Trophoblast cell (in vitro differentiated cells and primary cell): Measurements from ENCODE around the gene KCTD15.

Source experiments
- DNase-seq, 2 donors: peaks; one replicate each; pipeline ENCODE4 v3.0.0-alpha.2; 2016
- H2AFZ ChIP-seq: 2 replicates; pipeline ENCODE4 v1.6.1; 2013; ENCODE audit warnings: low read length, moderate library complexity, mild to moderate bottlenecking; ENCODE audit not compliant: insufficient read depth, poor library complexity
- H2AK5ac ChIP-seq: 2 replicates; pipeline ENCODE4 v1.6.1; 2013; ENCODE audit warnings: mild to moderate bottlenecking, low read length
- H2BK120ac ChIP-seq: 2 replicates; pipeline ENCODE4 v1.6.1; 2013; ENCODE audit warnings: low read length, mild to moderate bottlenecking, moderate library complexity; ENCODE audit not compliant: insufficient read depth, poor library complexity
- H2BK12ac ChIP-seq: 2 replicates; pipeline ENCODE4 v1.6.1; 2013; ENCODE audit warnings: mild to moderate bottlenecking, low read length, moderate library complexity
- H2BK5ac ChIP-seq: 2 replicates; pipeline ENCODE4 v1.6.1; 2013; ENCODE audit warnings: low read length, low read depth, moderate library complexity, mild to moderate bottlenecking; ENCODE audit not compliant: poor library complexity
- H3K14ac ChIP-seq: 2 replicates; pipeline ENCODE4 v1.6.1; 2013; ENCODE audit warnings: mild to moderate bottlenecking, low read length
- H3K18ac ChIP-seq: 2 replicates; pipeline ENCODE4 v1.6.1; 2013; ENCODE audit warnings: mild to moderate bottlenecking, low read length
- H3K23ac ChIP-seq: 2 replicates; pipeline ENCODE4 v1.6.1; 2013; ENCODE audit warnings: low read length
- H3K27ac ChIP-seq: 2 replicates; pipeline ENCODE4 v1.5.1; 2013; ENCODE audit warnings: low read depth, mild to moderate bottlenecking, inconsistent platforms, low read length, moderate library complexity
- H3K27me3 ChIP-seq: 2 replicates; pipeline ENCODE4 v1.6.1; 2013; ENCODE audit warnings: inconsistent platforms, mild to moderate bottlenecking, low read length, moderate library complexity; ENCODE audit not compliant: insufficient read depth
- H3K36me3 ChIP-seq, 2 experiments: 1 replicate in 1 of 2; 2 replicates in 1 of 2; pipeline ENCODE4 v1.6.1; 2013; ENCODE audit warnings: low read length in 2 of 2, mild to moderate bottlenecking in 2 of 2, moderate library complexity in 1 of 2; ENCODE audit not compliant: insufficient read depth in 2 of 2, control insufficient read depth in 1 of 2
- H3K4ac ChIP-seq: 2 replicates; pipeline ENCODE4 v1.6.1; 2013; ENCODE audit warnings: low read depth, mild to moderate bottlenecking, low read length, moderate library complexity
- H3K4me1 ChIP-seq, 2 experiments: 1 replicate in 1 of 2; 2 replicates in 1 of 2; pipeline ENCODE4 v1.6.1; 2013; ENCODE audit warnings: low read length in 2 of 2, mild to moderate bottlenecking in 2 of 2, moderate library complexity in 1 of 2; ENCODE audit not compliant: insufficient read depth in 2 of 2, control insufficient read depth in 1 of 2
- H3K4me2 ChIP-seq: 2 replicates; pipeline ENCODE4 v1.6.1; 2013; ENCODE audit warnings: inconsistent platforms, mild to moderate bottlenecking, low read length, moderate library complexity
- H3K4me3 ChIP-seq: 2 replicates; pipeline ENCODE4 v1.5.1; 2013; ENCODE audit warnings: mild to moderate bottlenecking, low read depth, low read length, inconsistent platforms
- H3K79me1 ChIP-seq: one replicate; pipeline ENCODE4 v1.6.1; 2013; ENCODE audit warnings: low read length
- H3K79me2 ChIP-seq: 2 replicates; pipeline ENCODE4 v1.6.1; 2013; ENCODE audit warnings: low read length, mild to moderate bottlenecking; ENCODE audit not compliant: control insufficient read depth, insufficient read depth, poor library complexity
- H3K9ac ChIP-seq: 2 replicates; pipeline ENCODE4 v1.6.1; 2013; ENCODE audit warnings: mild to moderate bottlenecking, low read length
- H3K9me3 ChIP-seq: 2 replicates; pipeline ENCODE4 v1.6.1; 2013; ENCODE audit warnings: low read depth, mild to moderate bottlenecking, control low read depth, inconsistent platforms, low read length; ENCODE audit not compliant: insufficient read depth
- H4K12ac ChIP-seq: 2 replicates; pipeline ENCODE4 v1.6.1; 2013; ENCODE audit warnings: low read depth, mild to moderate bottlenecking, low read length, moderate library complexity
- H4K8ac ChIP-seq: 2 replicates; pipeline ENCODE4 v1.6.1; 2013; ENCODE audit warnings: low read depth, mild to moderate bottlenecking, low read length, moderate library complexity
- H4K91ac ChIP-seq: one replicate; pipeline ENCODE4 v1.6.1; 2013; ENCODE audit warnings: low read depth, mild to moderate bottlenecking, low read length, moderate library complexity
- WGBS: extraction: QIAGEN DNeasy Blood & Tissue Kit; methylation state at CpG from one replicate; pipeline ENCODE4 v1.1.7; 2013; ENCODE audit warnings: missing lambda C conversion rate; ENCODE audit not compliant: insufficient read length, insufficient coverage; ENCODE audit errors: extremely low coverage; 5-methylcytosine and 5-hydroxymethylcytosine counted together

KCTD15 gene

DNA sequence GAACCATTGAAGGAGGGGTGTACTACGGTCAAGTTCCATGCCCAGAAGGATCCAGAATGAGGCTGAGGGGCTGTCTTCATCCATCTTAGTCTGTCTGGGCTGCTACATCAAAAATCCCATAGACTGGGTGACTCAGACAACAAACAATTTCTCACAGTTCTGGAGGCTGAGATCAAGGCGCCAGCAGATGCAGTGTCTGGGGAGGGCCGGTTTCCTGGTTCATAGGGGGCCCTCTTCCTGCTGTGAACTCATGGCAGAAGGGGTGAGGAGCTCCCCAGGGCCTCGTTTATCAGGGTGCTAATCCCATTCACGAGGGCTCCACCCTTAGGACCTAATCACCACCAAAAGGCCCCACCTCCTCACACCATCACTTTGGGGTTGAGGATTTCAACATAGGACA lies 14.7 kb upstream of the KCTD15 start:
- H4K91ac ChIP-seq: no peak overlapping the region
- peaks cover 5% of the 10 kb centered on the region for H3K9me3 ChIP-seq
- H2BK120ac ChIP-seq: no peak overlapping the region
- no peak overlapping the region for H4K8ac ChIP-seq
- H3K4ac ChIP-seq: no peak overlapping the region
- WGBS: no CpG with 5 or more reads among the region's 5 CpGs
- H2AK5ac ChIP-seq: no peak overlapping the region
- no peak overlapping the region for H3K4me2 ChIP-seq
- H3K36me3 ChIP-seq: no peaks in the 10 kb centered on the region
- no peak overlapping the region for H4K12ac ChIP-seq
- H3K4me3 ChIP-seq: no peak overlapping the region
- H3K79me2 ChIP-seq: no peaks in the 10 kb centered on the region
- H2BK5ac ChIP-seq: no peak overlapping the region
- no peaks in the 10 kb centered on the region for H3K27me3 ChIP-seq
- no peak overlapping the region for H3K27ac ChIP-seq
- peaks cover 3 to 5% of the 10 kb centered on the region in 2 experiments for H3K4me1 ChIP-seq
- no peak overlapping the region for H3K18ac ChIP-seq
- H3K9ac ChIP-seq: no peak overlapping the region
- H3K79me1 ChIP-seq: no peaks in the 10 kb centered on the region
- H2BK12ac ChIP-seq: no peak overlapping the region
- no peak overlapping the region for H3K23ac ChIP-seq
- H2AFZ ChIP-seq: no peak overlapping the region
- no peak overlapping the region for H3K14ac ChIP-seq
- no peak for DNase-seq

DNA sequence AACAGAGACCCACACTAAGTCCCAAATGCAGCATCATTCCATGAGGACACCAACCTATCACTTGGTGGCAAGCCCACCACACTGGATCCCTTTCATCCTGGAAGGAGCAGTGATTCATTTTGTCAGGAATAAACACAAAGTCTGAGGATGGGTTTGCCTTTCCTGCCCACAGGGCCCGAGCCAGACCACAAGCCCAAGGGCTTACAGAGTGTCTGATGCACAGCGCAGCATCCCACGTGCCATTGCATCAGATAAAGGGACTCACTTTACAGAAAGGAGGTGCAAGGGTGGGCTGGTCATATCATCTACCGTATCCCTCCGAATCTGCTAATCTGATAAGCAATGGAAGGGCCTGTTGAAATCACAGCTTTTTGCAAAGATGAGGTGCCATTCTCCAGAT lies 12.2 kb upstream of the KCTD15 start:
- Histone ChIP-seq H2BK12ac (no peak overlapping the region), H3K9ac (no peak overlapping the region), H3K18ac (no peak overlapping the region), H3K79me1 (no peaks in the 10 kb centered on the region), H3K36me3 (no peaks in the 10 kb centered on the region), H2BK120ac (no peak overlapping the region), H2AFZ (no peak overlapping the region), H2AK5ac (no peak overlapping the region), H2BK5ac (no peak overlapping the region), H3K27me3 (no peaks in the 10 kb centered on the region), H4K8ac (no peak overlapping the region), H3K9me3 (peaks cover 4% of the 10 kb centered on the region), H4K91ac (no peak overlapping the region), H3K23ac (no peak overlapping the region), H3K79me2 (no peaks in the 10 kb centered on the region), H3K4me3 (no peak overlapping the region), H3K27ac (no peak overlapping the region), H3K4ac (no peak overlapping the region), H4K12ac (no peak overlapping the region), H3K14ac (no peak overlapping the region), H3K4me2 (no peak overlapping the region), H3K4me1 (no peaks in the 10 kb centered on the region)
- WGBS: no CpG with 5 or more reads among the region's 5 CpGs
- DNase-seq: no peak

DNA sequence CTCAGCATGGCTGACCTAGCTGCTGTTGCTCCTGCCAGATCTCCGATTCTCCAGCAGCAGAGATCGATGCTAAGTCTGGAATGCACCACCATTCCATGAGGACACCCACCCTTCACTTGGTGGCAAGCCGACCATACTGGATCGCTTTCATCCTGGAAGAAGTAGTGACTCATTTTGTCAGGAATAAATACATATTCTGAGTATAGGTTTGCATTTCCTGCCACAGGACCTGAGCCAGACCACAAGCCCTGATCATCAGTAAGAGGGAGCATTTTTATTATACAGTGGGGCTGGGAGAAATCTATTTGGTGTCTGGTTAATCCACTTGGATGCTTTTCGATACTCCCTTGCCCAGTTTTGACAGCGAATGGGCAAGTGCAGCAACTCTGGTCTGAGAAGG lies 10.9 kb upstream of the KCTD15 start:
- no CpG with 5 or more reads among the region's 6 CpGs for WGBS
- Histone ChIP-seq H3K4me2 (no peak overlapping the region), H3K4me3 (no peak overlapping the region), H4K91ac (no peak overlapping the region), H4K12ac (no peak overlapping the region), H3K79me2 (no peaks in the 10 kb centered on the region), H3K14ac (no peak overlapping the region), H3K36me3 (no peaks in the 10 kb centered on the region), H2BK5ac (no peak overlapping the region), H4K8ac (no peak overlapping the region), H3K9ac (no peak overlapping the region), H3K4ac (no peak overlapping the region), H3K18ac (no peak overlapping the region), H2BK120ac (no peak overlapping the region), H3K4me1 (no peaks in the 10 kb centered on the region), H3K9me3 (peaks cover 4% of the 10 kb centered on the region), H2AK5ac (no peak overlapping the region), H2BK12ac (no peak overlapping the region), H3K27ac (no peak overlapping the region), H3K27me3 (no peaks in the 10 kb centered on the region), H2AFZ (no peak overlapping the region), H3K23ac (no peak overlapping the region), H3K79me1 (no peaks in the 10 kb centered on the region)
- no peak for DNase-seq

DNA sequence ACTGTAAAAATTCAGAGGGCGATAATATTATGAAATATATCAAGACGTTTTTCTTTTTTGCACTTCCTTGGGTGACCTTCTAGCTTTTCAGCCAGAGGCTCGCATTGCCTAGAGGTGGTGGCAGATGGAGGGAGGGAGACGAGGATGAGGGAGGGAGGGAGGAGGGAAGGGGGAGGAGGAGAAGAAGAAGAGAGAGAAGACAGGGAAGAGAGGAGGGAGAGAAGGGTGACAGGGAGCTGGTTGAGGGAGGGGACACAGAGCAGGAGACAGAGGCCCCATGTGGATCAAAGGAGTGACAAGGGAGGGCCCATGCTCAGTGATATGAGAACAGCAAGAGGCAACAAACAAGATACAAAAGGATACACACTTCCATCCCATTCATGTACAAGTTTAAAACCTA lies 8.0 kb upstream of the KCTD15 start:
- no CpG with 5 or more reads among the region's 4 CpGs for WGBS
- no peak overlapping the region for H3K4ac ChIP-seq
- H3K14ac ChIP-seq: no peak overlapping the region
- no peak overlapping the region for H3K4me2 ChIP-seq
- no peak overlapping the region for H2AFZ ChIP-seq
- no peaks in the 10 kb centered on the region for H3K4me1 ChIP-seq
- H4K8ac ChIP-seq: no peak overlapping the region
- no peak for DNase-seq
- no peak overlapping the region for H2BK120ac ChIP-seq
- H3K9me3 ChIP-seq: peaks cover 4% of the 10 kb centered on the region
- H3K79me1 ChIP-seq: no peaks in the 10 kb centered on the region
- no peak overlapping the region for H2BK5ac ChIP-seq
- H4K91ac ChIP-seq: no peak overlapping the region
- H3K27me3 ChIP-seq: no peaks in the 10 kb centered on the region
- no peak overlapping the region for H3K23ac ChIP-seq
- no peak overlapping the region for H3K4me3 ChIP-seq
- no peak overlapping the region for H3K9ac ChIP-seq
- H2BK12ac ChIP-seq: no peak overlapping the region
- no peaks in the 10 kb centered on the region for H3K36me3 ChIP-seq
- no peak overlapping the region for H4K12ac ChIP-seq
- H2AK5ac ChIP-seq: no peak overlapping the region
- H3K18ac ChIP-seq: no peak overlapping the region
- H3K27ac ChIP-seq: no peak overlapping the region
- H3K79me2 ChIP-seq: no peaks in the 10 kb centered on the region
